Karpas-422 (cell line): Measurements from ENCODE around the gene H2BW2. TPM values are rescaled to one million over a fixed set of nuclear protein-coding genes. Genes with fewer than 3 reads are reported as not detected.
"Not testable (repeated sequence)": the region's sequence is repeated elsewhere in the genome, so short reads cannot be mapped to it uniquely, and the experiment has no call there.

Experiments used
- DNase-seq: peaks from one replicate; pipeline ENCODE4 v3.0.0-alpha.2; 2015
- H2AFZ ChIP-seq: fragments of 200-600 bp; sonication (generic); 2 replicates; pipeline ENCODE4 v1.6.1; 2014; ENCODE audit warnings: antibody characterized with exemption, low read length, mixed read lengths
- H3K27ac ChIP-seq: fragments of 200-600 bp; sonication (generic); 2 replicates; pipeline ENCODE4 v1.5.1; 2014; ENCODE audit warnings: mild to moderate bottlenecking, low read length, moderate library complexity
- H3K27me3 ChIP-seq: fragments of 200-600 bp; sonication (generic); 2 replicates; pipeline ENCODE4 v1.6.1; 2014; ENCODE audit warnings: low read length, mixed read lengths
- H3K36me3 ChIP-seq: fragments of 200-600 bp; sonication (generic); 2 replicates; pipeline ENCODE4 v1.6.1; 2014; ENCODE audit warnings: low read length, mixed read lengths; ENCODE audit not compliant: insufficient read depth
- H3K4me1 ChIP-seq: fragments of 200-600 bp; sonication (generic); 2 replicates; pipeline ENCODE4 v1.6.1; 2014; ENCODE audit warnings: mild to moderate bottlenecking, low read length, mixed read lengths
- H3K4me2 ChIP-seq: fragments of 200-600 bp; sonication (generic); 2 replicates; pipeline ENCODE4 v1.6.1; 2014; ENCODE audit warnings: low read length, low read depth, mild to moderate bottlenecking; ENCODE audit not compliant: poor library complexity, severe bottlenecking
- H3K4me3 ChIP-seq: fragments of 200-600 bp; sonication (generic); 2 replicates; pipeline ENCODE4 v1.5.1; 2014; ENCODE audit warnings: mild to moderate bottlenecking, antibody characterized with exemption, low read length, mixed read lengths
- H3K79me2 ChIP-seq: fragments of 200-600 bp; sonication (generic); 2 replicates; pipeline ENCODE4 v1.6.1; 2014; ENCODE audit warnings: mild to moderate bottlenecking, low read length, mixed read lengths
- H3K9ac ChIP-seq: fragments of 200-600 bp; sonication (generic); 2 replicates; pipeline ENCODE4 v1.6.0; 2014; ENCODE audit warnings: low read length
- H3K9me2 ChIP-seq: fragments of 200-600 bp; sonication (generic), shearing (Covaris generic); replicated peaks from 2 replicates; pipeline ENCODE4 v1.6.0; 2014; ENCODE audit warnings: mild to moderate bottlenecking, low read length, moderate library complexity; ENCODE audit not compliant: insufficient read depth
- H3K9me3 ChIP-seq: fragments of 300-700, 200-600 bp; sonication (generic); 2 replicates; pipeline ENCODE4 v1.6.1; 2014; ENCODE audit warnings: low read length, mixed read lengths
- H4K20me1 ChIP-seq: fragments of 200-600 bp; sonication (generic); 2 replicates; pipeline ENCODE4 v1.6.1; 2014; ENCODE audit warnings: mild to moderate bottlenecking, antibody characterized with exemption, low read length, low read depth; ENCODE audit not compliant: insufficient read depth
- total RNA-seq: library from RNA; depleted of rRNA; stranded (reverse); fragments of >200 nt; shearing (Covaris generic); gene quantifications from 2 replicates; pipeline ENCODE4 v1.2.3, GENCODE V29; 2014; ENCODE audit warnings: low replicate concordance

Gene H2BW2
- total RNA-seq, 1 experiment from 2014 or later: not detected

GRCh38 chrX:104045642-104046041, 5.9 kb downstream of the H2BW2 start:
- Histone ChIP-seq H3K27me3 (no peaks in the 10 kb centered on the region), H3K4me2 (no peak overlapping the region), H3K36me3 (no peaks in the 10 kb centered on the region), H3K9ac (no peak overlapping the region), H3K79me2 (no peaks in the 10 kb centered on the region), H3K4me1 (no peaks in the 10 kb centered on the region), H2AFZ (no peak overlapping the region), H4K20me1 (no peaks in the 10 kb centered on the region), H3K9me3 (no peaks in the 10 kb centered on the region), H3K9me2 (no peaks in the 10 kb centered on the region), H3K27ac (no peak overlapping the region), H3K4me3 (no peak overlapping the region)
- DNase-seq: no peak

DNA sequence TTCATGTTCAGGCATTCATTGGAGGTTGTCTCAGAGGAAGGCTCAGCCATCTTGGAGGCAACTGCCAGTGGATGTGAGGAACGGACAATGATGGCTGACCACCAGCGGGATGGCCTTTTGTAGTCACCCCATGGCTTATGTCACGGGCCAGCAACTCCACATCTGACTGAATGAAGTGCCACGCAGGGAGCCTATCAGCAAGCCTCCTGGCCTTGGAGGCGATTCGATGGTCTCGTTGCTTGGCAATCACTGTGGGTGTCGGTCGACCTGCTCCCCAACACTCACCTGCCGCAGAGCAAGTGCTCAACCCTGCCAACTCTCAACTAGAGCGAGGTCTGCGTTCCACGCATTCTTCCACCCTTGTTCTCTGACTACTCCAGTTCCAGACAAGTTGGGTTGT, 7.4 kb downstream of the H2BW2 start:
- H3K27me3 ChIP-seq: no peaks in the 10 kb centered on the region
- H3K27ac ChIP-seq: no peak overlapping the region
- no peaks in the 10 kb centered on the region for H3K79me2 ChIP-seq
- no peaks in the 10 kb centered on the region for H3K9me2 ChIP-seq
- H3K9me3 ChIP-seq: no peaks in the 10 kb centered on the region
- no peak overlapping the region for H3K4me3 ChIP-seq
- H3K4me2 ChIP-seq: no peak overlapping the region
- H3K4me1 ChIP-seq: no peaks in the 10 kb centered on the region
- H3K36me3 ChIP-seq: no peaks in the 10 kb centered on the region
- no peaks in the 10 kb centered on the region for H4K20me1 ChIP-seq
- H2AFZ ChIP-seq: no peak overlapping the region
- no peak for DNase-seq
- no peak overlapping the region for H3K9ac ChIP-seq

DNA sequence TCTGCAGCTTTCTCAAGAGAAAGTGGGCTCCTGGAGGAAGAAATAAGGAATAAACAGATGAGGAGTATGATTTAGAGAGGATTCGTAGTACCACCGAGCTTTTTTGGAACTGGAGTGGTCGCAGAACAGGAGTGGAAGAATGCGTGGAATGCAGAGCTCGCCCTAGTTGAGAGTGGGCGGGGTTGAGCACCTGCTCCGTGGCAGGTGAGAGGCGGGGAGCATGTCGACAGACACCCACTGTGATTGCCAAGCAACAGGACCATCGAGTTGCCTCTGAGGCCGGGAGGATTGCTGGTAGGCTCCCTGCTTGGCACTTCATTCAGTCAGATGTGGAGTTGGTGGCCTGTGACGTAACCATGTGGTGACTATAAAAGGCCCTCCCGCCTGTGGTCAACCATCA, 15.2 kb downstream of the H2BW2 start:
- H3K9me2 ChIP-seq, H3K79me2 ChIP-seq, H4K20me1 ChIP-seq, H3K9me3 ChIP-seq, H3K36me3 ChIP-seq, DNase-seq, H3K4me2 ChIP-seq, H3K27me3 ChIP-seq, H3K9ac ChIP-seq, H3K4me3 ChIP-seq, H2AFZ ChIP-seq, H3K27ac ChIP-seq, H3K4me1 ChIP-seq: not testable (repeated sequence)

DNA sequence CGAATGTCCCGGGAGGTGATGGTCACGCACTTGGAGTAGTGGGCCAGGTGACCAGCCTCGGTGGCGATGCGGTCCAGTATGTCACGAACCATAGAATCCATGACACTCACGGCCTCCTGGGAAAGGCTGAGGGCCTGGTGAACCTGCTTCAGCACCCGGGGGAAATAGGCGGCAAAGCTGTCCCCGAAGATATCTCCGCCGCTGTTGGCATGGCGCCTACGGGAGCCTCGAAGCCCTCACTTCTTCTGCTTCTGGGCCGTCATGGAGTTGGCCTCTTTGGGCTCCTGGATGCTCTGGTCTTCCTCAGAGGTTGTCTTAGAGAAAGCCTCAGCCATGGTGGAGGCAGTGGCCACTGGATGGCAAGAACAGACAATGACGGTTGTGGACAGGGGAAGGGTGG, 22.9 kb downstream of the H2BW2 start:
- H3K27ac ChIP-seq, DNase-seq, H3K9ac ChIP-seq, H3K9me3 ChIP-seq, H3K36me3 ChIP-seq, H3K4me1 ChIP-seq, H3K79me2 ChIP-seq, H3K9me2 ChIP-seq, H3K27me3 ChIP-seq, H3K4me2 ChIP-seq, H2AFZ ChIP-seq, H4K20me1 ChIP-seq, H3K4me3 ChIP-seq: not testable (repeated sequence)

- H3K4me1 ChIP-seq, H3K79me2 ChIP-seq, H3K9ac ChIP-seq, H3K4me2 ChIP-seq, H2AFZ ChIP-seq, H3K9me3 ChIP-seq, H3K27me3 ChIP-seq, H3K9me2 ChIP-seq, H4K20me1 ChIP-seq, H3K27ac ChIP-seq, DNase-seq, H3K36me3 ChIP-seq, H3K4me3 ChIP-seq: not testable (repeated sequence)
Measured at GRCh38 chrX:104075778-104076445, 36.2 kb downstream of the H2BW2 start, which contains the start of gene TMSB15C. Gene TMSB15C, minus strand, starts transcription at chrX:104076236.

DNA sequence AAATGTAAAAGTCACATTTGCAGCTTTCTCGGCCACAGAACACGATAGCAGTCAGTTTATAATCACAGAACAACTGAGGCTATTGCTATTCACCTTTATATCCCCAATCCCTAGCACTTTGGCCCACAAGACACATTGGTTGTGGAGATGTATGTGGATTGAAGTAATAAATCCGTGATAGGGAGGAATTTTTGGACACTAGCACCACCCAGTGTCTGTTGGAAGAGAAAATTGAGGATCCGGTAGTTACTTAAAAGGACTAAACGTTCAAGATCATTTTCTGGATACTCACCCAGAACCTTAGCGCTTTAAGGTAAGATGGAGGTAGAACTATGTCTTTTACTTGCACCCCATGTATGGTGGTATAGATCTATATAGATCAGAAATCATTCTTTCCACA, 38.1 kb downstream of the H2BW2 start:
- not testable (repeated sequence) for H3K4me2 ChIP-seq, H3K9me2 ChIP-seq, H3K9me3 ChIP-seq, H2AFZ ChIP-seq, H3K4me3 ChIP-seq, H3K4me1 ChIP-seq, H3K27me3 ChIP-seq, H3K79me2 ChIP-seq, H3K27ac ChIP-seq, DNase-seq, H3K36me3 ChIP-seq, H3K9ac ChIP-seq, H4K20me1 ChIP-seq

GRCh38 chrX:104084063-104084462, 44.3 kb downstream of the H2BW2 start:
- no peaks in the 10 kb centered on the region for H3K27me3 ChIP-seq
- H3K4me3 ChIP-seq: no peak overlapping the region
- H3K4me1 ChIP-seq: no peaks in the 10 kb centered on the region
- DNase-seq: no peak
- H3K79me2 ChIP-seq: no peaks in the 10 kb centered on the region
- no peak overlapping the region for H3K27ac ChIP-seq
- no peak overlapping the region for H3K9ac ChIP-seq
- H4K20me1 ChIP-seq: no peaks in the 10 kb centered on the region
- no peak overlapping the region for H2AFZ ChIP-seq
- H3K9me2 ChIP-seq: no peaks in the 10 kb centered on the region
- no peak overlapping the region for H3K4me2 ChIP-seq
- no peaks in the 10 kb centered on the region for H3K9me3 ChIP-seq
- H3K36me3 ChIP-seq: no peaks in the 10 kb centered on the region

GRCh38 chrX:104084534-104085277, 45.0 kb downstream of the H2BW2 start:
- Histone ChIP-seq H3K27ac (no peak overlapping the region), H3K4me3 (no peak overlapping the region), H3K27me3 (0 out of 2 replicates have a peak, but pooled peaks cover 3% of the 10 kb centered on the region), H2AFZ (no peak overlapping the region), H3K79me2 (no peaks in the 10 kb centered on the region), H3K4me2 (no peak overlapping the region), H4K20me1 (no peaks in the 10 kb centered on the region), H3K36me3 (no peaks in the 10 kb centered on the region), H3K9me3 (no peaks in the 10 kb centered on the region), H3K4me1 (no peaks in the 10 kb centered on the region), H3K9ac (no peak overlapping the region), H3K9me2 (no peaks in the 10 kb centered on the region)
- no peak for DNase-seq
